ENCODE results near the gene TMEM121. TPM values are rescaled to one million over a fixed set of nuclear protein-coding genes. Genes with fewer than 3 reads are reported as not detected.

The TMEM121 gene
- 4.4 TPM for total RNA-seq

DNA sequence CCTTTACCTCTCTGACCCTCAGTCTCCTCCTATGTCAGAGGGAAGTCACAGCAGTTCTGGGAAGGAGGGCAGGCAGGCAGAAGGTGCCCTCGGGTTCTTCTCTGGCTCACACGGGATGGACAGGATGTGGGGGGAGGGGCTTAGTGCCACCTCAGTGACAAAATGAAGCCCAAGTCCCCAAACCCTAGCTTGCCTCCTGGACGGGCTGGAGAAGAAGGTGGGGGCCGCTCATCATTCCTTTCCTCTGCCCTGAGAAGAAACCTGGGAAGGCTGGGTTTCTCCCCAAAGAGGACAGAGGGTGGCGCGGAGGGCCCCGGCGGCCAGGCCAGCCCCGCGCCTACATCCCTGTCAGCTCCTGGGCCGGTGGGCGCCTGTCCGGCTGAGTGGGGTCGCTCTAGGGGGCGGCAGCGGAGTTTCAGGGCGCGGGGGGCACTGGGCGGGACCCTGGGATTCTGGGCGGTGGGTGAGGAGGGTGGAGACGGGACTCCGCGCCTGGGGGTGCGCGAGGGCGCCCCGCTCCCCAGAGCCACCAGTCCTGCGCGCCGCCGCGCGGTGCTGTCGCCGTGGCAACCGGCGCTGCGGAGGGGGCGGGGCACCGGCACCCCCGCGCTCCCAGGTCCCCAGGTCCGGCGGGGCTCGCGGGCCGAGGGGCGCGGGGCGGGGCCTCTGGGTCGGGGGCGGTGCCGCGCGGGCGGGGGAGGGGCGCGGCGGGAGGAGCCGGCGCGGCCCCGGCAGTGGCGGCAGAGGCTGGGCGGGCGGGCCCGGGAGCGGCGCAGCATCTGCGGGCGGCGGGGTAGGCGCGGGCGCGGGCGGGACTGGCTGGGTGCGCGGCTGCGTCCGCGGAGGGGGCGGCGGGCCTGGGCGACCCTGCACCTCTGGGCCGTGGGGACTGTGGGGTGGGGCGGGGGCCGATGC is at the start of gene TMEM121:
Gene TMEM121, plus strand, starts transcription at position 723 of the 915 bp plus-strand sequence. CDS start 2,252 bp downstream, outside the sequence.
- DNase-seq (ENCODE audit: low spot score) = no peak
- peak; percentile 11 for ATAC-seq

DNA sequence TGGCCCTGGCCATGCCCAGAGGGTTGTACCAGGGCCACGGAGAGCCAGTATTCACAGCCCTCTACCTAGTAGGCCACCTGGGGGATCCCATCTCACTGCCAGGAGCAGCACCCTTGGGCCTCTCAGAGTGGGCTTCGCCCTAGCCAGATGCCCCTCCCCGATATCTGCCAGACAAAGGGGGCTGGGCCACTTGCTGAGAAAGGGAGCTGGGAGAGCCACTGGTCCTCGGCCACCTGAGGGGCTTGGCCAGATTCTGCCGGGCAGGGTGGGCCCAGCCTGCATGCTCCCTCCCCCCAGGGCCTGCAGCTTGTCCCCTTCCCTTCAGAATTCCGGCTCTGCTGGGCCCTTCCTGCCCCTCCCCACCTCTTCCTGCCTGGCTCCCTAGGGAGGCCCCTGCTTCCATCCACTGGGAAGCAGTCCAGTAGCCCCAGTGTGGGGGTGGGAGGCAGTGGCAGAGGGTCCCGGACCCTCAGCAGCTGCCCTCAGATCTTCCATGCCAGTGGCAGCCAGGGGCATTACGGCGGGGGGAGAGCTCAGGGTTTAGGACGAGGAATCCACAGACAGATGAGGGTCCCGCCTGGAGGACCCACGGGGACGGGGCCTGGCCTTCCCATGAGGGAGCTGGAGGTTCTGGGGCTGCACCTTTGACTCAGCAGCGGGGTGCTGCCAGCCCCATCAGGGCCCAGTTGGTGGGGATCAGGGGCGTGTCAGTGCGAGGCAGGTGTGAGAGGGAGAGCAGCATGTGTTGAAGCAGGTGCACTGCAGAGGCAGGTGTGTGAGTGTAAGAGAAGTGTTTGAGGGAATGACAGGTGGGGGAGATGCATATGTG is 49.3 kb upstream of the TMEM121 start:
- ATAC-seq = no peak
- no peak for DNase-seq (ENCODE audit: low spot score)

DNA sequence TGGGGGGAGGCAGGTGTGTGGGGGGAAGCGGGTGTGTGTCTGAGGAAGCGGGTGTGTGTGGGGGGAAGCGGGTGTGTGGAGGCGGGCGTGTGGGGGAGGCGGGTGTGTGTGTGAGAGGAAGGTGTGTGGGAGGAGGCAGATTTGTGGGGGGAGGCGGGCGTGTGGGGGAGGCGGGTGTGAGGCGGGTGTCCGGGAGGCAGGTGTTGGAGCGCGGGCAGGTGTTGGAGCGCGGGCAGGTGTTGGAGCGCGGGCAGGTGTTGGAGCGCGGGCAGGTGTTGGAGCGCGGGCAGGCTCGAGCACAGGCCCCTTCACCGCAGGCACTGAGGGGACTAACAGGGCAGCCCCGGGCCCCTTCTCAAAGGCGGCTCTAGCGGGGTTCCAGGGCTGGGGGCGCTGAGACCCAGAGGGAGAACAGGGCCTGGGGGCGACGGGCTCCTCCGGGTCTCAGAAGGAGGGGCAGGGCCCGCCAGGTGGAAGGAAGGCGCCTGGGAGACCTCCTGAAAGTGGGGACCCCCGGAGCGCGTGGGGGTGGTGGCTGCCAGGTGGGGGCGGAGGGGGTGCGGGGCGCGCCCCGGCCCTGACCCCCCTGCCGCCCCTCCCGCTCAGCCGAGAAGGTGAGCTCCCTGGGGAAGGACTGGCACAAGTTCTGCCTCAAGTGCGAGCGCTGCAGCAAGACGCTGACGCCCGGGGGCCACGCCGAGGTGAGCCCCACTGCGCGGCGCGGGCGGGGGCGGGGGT is 48.6 kb upstream of the TMEM121 start:
- ATAC-seq (no peak), DNase-seq (ENCODE audit: low spot score) (no peak)

DNA sequence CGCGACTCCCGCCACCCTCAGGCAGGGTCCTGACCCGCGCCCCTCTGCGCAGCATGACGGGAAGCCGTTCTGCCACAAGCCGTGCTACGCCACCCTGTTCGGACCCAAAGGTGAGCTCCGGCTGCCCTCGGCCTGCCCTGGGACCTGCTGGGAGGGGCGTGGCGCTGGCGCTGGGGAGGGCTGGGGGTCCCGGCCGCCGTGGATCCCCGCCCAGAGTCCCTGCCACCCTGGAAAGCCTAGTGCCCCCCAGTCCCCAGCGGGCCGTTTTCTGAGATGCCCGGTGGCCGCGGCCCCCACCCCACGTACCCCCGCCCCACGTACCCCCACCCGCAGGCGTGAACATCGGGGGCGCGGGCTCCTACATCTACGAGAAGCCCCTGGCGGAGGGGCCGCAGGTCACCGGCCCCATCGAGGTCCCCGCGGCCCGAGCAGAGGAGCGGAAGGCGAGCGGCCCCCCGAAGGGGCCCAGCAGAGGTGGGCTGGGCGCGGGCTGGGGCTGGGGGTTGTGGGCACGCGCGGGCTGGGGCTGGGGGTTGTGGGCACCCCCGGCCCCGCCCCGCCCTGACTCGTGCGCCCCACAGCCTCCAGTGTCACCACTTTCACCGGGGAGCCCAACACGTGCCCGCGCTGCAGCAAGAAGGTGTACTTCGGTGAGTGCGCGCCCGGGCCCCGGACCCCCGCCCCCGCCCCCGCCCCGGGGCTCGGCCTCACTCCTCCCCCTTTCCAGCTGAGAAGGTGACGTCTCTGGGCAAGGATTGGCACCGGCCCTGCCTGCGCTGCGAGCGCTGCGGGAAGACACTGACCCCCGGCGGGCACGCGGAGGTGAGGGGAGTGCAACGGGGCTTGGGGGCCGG is 47.8 kb upstream of the TMEM121 start:
- ATAC-seq = no peak
- DNase-seq (ENCODE audit: low spot score) = no peak

DNA sequence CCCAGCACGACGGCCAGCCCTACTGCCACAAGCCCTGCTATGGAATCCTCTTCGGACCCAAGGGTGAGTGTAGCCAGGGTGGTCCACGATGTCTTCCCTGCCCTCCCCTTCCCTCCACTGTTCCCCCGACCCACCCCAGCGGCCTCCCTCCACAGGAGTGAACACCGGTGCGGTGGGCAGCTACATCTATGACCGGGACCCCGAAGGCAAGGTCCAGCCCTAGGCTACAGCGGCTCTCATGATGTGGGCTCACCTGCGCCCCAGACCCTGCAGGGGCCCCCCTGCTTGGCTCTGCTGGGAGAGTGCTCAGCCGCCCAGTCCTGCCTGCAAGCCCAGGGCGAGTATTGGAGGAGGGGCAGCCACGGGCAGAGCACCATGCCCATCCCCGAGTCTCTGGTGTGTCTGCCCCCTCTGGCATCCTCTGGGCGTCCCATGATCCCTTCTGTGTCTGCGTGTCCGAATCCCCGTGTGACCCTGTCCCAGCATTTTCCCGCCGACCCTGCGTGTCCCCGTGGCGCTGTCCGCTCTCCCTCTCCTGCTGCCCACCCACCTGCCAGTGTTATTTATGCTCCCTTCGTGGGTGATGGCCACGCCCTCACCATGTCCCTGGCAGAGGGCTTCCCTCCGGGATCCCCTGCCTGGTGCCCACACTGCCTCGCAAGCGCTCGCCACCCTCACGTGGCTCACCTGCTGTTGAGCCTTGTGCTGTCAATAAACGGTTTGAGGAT is 46.8 kb upstream of the TMEM121 start:
- ATAC-seq = no peak
- DNase-seq (ENCODE audit: low spot score) = no peak

DNA sequence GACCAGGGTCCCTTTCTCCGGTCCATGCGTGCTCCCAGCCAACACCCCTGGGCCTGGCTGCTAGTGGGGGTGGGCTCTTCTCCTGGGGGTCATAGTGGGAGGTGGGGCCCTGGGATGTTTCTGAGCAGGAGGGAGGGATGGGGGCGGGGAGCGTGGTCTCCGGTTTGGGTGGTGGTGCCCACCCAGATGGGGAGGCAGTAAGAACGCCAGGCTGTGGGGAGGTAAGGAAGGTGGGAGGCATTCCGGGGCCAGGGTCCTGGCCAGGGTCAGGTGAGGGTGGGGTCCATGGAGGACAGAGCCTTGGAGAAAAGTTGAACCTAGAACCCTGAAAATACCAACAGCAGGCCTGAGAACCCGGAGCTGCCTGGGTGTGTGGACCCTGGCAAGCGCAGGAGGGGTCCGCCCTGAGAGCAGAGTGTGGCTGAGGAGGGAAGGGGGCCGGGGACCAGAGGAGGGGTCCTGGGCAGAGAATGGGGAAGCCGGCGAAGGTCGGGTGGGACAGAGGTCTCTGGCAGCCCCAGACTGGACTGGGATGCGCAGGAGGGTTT is 46.1 kb upstream of the TMEM121 start:
- ATAC-seq (no peak), DNase-seq (ENCODE audit: low spot score) (no peak)

DNA sequence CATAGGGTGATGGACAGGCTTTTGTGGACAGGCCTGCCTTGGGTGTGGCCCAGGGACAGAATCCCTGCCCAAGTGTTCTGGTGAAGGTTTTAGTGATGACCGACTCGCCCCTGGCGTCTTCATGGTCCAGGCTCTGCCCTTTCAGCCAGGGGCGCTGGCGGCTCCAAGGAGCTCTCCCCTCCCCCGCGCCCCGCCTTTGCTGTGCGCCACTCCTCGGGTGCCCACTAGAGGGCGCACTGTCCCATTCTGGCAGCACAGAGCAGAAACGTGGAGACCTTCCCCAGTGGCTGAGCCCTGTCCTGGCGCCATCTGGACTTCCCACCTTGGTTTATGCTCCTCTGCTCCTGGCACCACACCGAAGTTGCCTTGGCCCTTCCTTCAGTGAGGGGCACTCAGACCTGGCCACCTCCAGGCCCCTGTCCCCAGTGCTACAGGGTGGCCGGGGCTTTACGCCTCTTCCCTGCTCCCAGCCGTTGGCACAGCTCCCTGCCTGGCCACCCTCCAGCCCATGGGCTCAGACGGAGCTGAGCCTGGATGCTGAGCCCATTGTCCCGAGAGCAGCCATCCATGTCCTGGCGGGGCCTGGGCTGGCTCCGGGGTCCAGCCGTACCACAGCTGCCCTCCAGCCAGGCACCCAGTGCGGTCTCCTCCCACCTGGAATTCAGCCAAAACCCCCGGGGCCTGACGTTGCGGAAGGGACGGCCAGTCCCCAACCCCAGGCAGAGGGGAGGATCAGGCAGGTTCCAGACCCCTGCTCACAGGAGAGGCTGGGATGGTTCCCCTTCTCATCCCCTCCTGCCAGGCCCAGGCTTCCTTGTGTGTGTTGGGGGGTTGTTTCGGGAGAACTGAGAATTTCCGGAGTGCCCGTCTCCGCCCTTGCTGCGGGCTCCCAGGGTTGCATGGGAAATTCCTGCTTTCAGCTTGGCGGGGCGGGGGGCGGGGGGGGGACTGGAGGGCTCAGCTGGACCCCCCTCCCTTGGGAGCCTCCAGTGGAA is 45.3 kb upstream of the TMEM121 start:
- ATAC-seq (peak; percentile 70), DNase-seq (ENCODE audit: low spot score) (peak; percentile 86)

DNA sequence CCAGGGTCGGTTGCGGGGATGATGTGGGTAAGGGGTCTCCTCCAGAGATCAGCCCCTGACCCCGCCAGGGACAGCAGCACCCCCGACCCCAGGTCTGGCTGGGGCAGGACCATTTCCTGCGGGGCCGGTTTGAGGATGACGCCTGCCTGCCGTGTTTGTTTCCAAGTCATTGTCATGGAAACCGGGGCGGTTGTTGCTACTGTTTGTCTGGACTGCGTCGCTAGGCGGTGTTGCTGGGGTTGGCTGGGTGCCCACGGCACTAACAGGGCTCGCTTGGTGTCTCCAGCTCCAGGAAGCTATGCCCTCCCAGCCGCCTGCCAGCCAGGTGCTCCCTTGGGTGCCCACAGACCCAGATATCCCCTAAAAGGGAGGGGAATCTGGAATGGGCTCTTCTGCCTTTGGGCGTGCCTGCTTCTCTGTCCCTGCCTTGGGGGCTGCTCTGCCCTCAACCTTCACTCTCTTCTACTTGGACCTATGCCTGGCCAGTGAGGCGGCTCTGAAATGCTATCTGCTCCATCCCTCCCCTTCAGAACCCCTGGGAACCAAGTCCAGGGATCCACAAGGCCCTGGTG is 44.4 kb upstream of the TMEM121 start:
- ATAC-seq (peak; percentile 64), DNase-seq (ENCODE audit: low spot score) (peak; percentile 93)

DNA sequence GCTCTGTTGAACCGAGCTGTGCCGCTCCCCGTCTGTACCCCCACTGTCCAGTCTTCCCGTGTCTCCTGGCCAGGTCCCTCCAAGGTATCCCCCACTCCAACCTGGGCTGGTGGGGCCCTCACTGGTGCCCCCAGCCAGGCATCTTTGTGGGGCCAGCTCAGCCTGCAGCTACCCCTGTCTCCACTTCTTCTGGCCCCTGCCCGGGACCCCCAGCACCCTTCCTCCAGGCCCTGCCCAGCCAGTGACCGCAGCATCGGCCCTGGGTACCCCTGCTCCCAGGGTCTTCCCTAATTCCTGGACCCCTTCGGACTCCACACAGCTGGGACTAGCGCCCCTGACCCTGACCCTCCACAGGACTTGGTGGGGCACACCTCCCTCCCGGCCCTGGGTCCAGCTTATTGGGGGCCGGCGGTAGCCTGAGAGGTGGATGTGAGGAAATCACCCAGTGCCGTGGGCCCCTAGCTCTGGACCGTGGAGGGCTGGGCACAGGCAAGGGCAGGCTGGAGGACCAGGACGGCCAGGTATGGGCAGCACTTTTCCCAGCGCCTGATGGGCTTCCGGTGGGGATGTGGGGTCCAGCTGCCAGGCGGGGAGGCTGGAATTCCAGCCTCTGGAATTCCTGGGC is 43.8 kb upstream of the TMEM121 start:
- ATAC-seq (no peak), DNase-seq (ENCODE audit: low spot score) (no peak)

DNA sequence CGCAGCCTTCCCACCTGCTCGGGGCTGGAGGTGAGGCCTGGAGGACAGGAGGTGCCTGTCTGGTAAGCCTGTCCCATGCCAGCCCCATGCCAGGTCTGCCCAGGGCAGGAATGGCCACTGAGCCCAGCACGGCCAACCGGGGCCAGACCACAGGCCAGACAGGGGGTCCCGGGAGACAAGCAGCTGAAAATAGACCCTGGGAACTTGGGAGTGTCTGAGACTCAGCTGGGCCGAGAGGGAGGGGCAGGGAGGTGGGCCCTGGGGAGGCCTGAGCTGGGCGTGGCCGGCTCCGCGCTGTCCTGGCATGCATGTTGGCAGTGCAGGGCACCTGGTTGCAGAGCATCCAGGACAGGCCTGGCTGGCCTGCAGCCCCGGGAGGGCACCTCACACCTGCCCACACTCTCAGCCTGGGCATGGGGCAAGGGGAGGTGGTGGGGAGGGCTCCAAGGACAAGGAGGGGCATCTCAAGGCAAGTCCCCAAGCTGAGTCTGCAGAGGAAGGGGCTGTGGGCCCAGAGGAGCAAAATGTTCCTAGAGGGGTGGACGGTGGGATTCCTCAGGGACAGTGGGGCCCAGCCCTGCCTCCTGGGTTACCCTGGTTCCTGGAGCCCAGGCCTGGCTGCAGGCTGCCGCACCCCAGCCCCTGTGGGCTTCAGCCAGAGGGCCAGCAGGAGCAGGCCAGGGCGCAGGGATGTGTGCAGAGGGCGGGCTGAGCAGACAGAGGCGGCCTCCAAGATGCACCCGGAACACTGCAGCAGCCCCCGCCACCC is 42.9 kb upstream of the TMEM121 start:
- no peak for ATAC-seq
- no peak for DNase-seq (ENCODE audit: low spot score)

DNA sequence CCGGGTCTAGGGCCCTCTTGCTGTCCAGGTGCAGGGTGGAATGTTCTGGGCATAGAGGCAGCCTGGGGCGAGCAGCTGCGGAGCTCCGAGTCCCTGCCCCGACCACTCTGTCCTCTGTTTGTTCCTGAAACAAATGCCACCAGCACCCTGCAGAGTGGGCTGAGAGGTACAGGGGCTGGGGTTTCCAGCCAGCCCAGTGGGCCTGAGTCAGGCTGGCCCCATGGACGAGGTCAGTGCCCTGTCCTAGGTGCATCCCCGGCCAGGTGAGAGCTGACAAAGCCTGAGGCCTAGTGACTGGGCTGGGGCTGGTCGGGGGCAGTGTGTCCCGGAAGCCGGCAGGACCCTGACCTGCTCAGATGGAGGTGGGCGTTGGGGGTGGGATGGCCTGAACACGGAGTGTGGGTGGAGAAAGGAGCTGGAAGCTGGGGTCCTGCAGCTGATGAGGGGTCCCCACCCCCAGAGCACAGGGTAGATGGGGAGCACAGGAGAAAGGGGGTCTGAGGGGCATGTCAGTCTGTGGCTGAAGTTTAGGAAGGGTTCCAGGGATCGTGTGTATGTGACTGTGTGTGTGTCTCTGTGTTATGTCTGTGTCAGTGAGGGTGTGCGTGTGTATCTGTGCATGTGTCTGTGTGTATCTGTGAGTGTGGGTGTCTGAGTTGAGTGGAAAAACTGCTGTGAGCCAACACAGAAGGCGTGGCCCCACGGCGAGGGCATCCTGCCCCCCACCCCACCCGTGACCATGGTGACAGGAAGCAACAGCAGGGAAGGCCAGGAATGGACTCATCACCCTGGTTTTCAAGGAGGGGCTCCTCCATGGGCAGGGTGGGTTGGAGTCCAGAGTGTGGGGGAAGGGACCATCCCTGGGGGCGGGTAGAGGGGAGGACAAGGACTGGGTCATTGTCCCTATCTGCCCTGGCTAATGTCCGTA is 42.0 kb upstream of the TMEM121 start:
- ATAC-seq (no peak), DNase-seq (ENCODE audit: low spot score) (no peak)

DNA sequence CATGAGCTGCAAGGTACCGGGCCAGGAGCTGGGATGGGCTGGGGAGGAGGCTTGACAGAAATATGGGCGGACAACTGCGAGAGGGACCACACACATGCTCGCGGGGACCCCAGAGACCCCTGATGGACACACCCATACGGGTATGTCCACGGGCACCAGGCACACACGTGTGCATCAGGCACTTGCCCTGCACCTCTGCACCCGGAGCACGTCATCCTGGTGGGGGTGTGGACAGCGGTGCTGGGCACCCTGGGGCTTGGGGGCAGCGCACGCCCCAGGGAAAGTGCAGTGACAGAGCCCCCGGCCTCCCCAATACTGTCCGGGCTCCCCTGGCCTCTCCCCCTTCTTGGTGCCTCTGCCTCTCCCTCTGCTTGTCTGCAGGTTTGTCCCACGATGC is 41.4 kb upstream of the TMEM121 start:
- ATAC-seq = no peak

DNA sequence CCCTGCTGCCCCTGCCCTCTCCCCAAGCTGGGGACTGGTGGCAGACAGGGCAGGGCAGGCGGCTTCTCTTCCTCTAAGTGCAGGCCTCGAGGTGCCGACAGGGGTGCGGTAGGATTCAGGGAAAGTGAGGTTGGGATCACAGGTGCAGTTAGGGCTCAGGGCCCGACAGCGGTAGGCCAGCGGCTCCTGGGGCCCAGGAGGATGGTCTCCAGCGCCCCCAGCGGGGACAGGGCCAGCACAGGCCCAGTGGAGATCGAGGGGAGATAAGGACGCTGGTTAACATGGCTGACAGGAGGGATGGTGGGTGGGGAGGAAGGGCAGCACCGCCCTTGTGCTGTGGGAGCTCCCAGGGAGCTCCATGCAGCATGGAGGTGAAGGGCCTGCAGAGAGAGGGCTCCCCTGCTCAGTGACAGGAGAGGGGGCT is 40.6 kb upstream of the TMEM121 start:
- ATAC-seq (no peak), DNase-seq (ENCODE audit: low spot score) (no peak)

More for the DNA sequence above, 41.4 kb upstream of the TMEM121 start:
- no peak for DNase-seq (ENCODE audit: low spot score)

DNA sequence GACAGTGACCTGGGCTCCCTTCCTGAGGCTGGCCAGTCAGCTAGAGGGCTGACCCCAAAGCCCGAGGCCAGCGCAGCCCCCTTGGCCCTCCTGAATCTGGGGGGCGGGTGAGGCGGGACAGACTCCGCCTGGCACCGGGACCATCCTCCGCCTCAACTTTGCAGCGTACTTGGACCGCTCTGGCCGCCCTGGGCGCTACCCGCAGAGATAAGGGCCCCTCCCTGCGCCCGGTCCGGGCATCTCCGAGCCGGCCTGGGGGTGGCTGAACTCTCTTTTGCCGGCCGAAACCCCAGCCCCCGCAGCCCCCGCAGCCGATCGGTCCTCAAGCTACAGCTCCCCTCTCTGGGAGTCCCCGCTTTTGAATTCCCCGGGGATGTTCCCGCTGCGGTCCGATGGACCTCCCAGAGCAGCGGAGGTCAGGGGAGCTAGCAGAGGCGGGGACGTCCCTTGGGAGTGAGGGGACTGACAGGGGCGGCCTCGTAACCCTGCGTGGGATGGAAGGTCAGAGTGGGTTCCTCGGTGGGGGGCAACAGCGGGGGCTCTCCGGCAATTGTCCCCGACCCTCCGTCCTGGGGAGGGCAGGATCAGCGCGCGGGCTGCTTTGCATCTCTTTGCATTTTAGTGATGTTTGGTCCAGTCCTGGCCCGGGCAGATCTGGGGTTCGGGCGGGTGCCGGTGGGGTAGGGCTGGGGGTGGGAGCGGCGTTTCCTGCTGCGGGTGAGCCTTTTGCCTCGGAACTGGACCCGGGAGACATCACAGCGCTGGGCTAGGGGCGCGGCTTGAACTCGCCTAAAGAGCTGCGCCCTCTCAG is 40.0 kb upstream of the TMEM121 start, which contains the start of gene CRIP1:
Gene CRIP1, plus strand, starts transcription at position 724 of the 811 bp plus-strand sequence. CDS start 374 bp downstream, outside the sequence.
- no peak for DNase-seq (ENCODE audit: low spot score)

More for the DNA sequence above, 40.0 kb upstream of the TMEM121 start, which contains the start of gene CRIP1:
- no peak for ATAC-seq
